ENCODE data around the gene TFDP3.

The TFDP3 gene

GRCh38 chrX:133213117-133213516 is 5.0 kb downstream of the TFDP3 start:
- Histone ChIP-seq H3K4me3 (ENCODE audit: low read length) (no peak overlapping the region), H3K27ac (ENCODE audit: low read length) (no peak overlapping the region), H4K20me1 (ENCODE audit: insufficient read depth, low read length) (no peaks in the 10 kb centered on the region), H2AFZ (ENCODE audit: low read depth, low read length) (no peak overlapping the region), H3K9ac (ENCODE audit: low read length) (no peak overlapping the region), H3K36me3 (replicated peaks; ENCODE audit: low read depth, low read length) (no peaks in the 10 kb centered on the region), H3K4me1 (ENCODE audit: low read length) (peaks cover 10% of the 10 kb centered on the region), H3K9me3 (ENCODE audit: insufficient read depth, low read length) (no peaks in the 10 kb centered on the region), H3K79me2 (ENCODE audit: low read length) (no peaks in the 10 kb centered on the region), H3K4me2 (ENCODE audit: low read length) (no peak overlapping the region), H3K27me3 (ENCODE audit: low read depth, low read length) (no peaks in the 10 kb centered on the region)
- TF ChIP-seq EZH2phosphoT487 (IDR thresholded peaks at IDR 0.05; ENCODE audit: low read depth), result no peak
- no peak for TF ChIP-seq CTCF (IDR thresholded peaks at IDR 0.05; ENCODE audit: low read depth, low read length)

- H3K27me3 ChIP-seq (ENCODE audit: low read depth, low read length), result no peaks in the 10 kb centered on the region
- H3K36me3 ChIP-seq (replicated peaks; ENCODE audit: low read depth, low read length), result no peaks in the 10 kb centered on the region
- H3K4me3 ChIP-seq (ENCODE audit: low read length), result no peak overlapping the region
- H3K9ac ChIP-seq (ENCODE audit: low read length), result no peak overlapping the region
- H2AFZ ChIP-seq (ENCODE audit: low read depth, low read length), result no peak overlapping the region
- H3K9me3 ChIP-seq (ENCODE audit: insufficient read depth, low read length), result no peaks in the 10 kb centered on the region
- H3K4me2 ChIP-seq (ENCODE audit: low read length), result no peak overlapping the region
- no peak overlapping the region for H3K27ac ChIP-seq (ENCODE audit: low read length)
- H3K4me1 ChIP-seq (ENCODE audit: low read length), result no peaks in the 10 kb centered on the region
- no peaks in the 10 kb centered on the region for H4K20me1 ChIP-seq (ENCODE audit: insufficient read depth, low read length)
- no peaks in the 10 kb centered on the region for H3K79me2 ChIP-seq (ENCODE audit: low read length)
- TF ChIP-seq EZH2phosphoT487 (IDR thresholded peaks at IDR 0.05; ENCODE audit: low read depth) (no peak), CTCF (IDR thresholded peaks at IDR 0.05; ENCODE audit: low read depth, low read length) (no peak)
Measured at GRCh38 chrX:133207751-133208150, 10.4 kb downstream of the TFDP3 start.

- H3K36me3 ChIP-seq (replicated peaks; ENCODE audit: low read depth, low read length), result no peaks in the 10 kb centered on the region
- H3K79me2 ChIP-seq (ENCODE audit: low read length), result no peaks in the 10 kb centered on the region
- H3K9me3 ChIP-seq (ENCODE audit: insufficient read depth, low read length), result no peaks in the 10 kb centered on the region
- no peaks in the 10 kb centered on the region for H3K4me1 ChIP-seq (ENCODE audit: low read length)
- no peaks in the 10 kb centered on the region for H3K27me3 ChIP-seq (ENCODE audit: low read depth, low read length)
- H4K20me1 ChIP-seq (ENCODE audit: insufficient read depth, low read length), result no peaks in the 10 kb centered on the region
- H3K4me2 ChIP-seq (ENCODE audit: low read length), result no peak overlapping the region
- no peak overlapping the region for H3K9ac ChIP-seq (ENCODE audit: low read length)
- H3K27ac ChIP-seq (ENCODE audit: low read length), result no peak overlapping the region
- no peak overlapping the region for H2AFZ ChIP-seq (ENCODE audit: low read depth, low read length)
- no peak overlapping the region for H3K4me3 ChIP-seq (ENCODE audit: low read length)
- no peak for TF ChIP-seq CTCF (IDR thresholded peaks at IDR 0.05; ENCODE audit: low read depth, low read length)
- TF ChIP-seq EZH2phosphoT487 (IDR thresholded peaks at IDR 0.05; ENCODE audit: low read depth), result no peak
Measured at GRCh38 chrX:133191739-133192039, 26.5 kb downstream of the TFDP3 start.

GRCh38 chrX:133190877-133191738 is 27.0 kb downstream of the TFDP3 start:
- Histone ChIP-seq H3K36me3 (replicated peaks; ENCODE audit: low read depth, low read length) (no peaks in the 10 kb centered on the region), H3K27ac (ENCODE audit: low read length) (no peak overlapping the region), H2AFZ (ENCODE audit: low read depth, low read length) (no peak overlapping the region), H3K4me3 (ENCODE audit: low read length) (no peak overlapping the region), H3K4me2 (ENCODE audit: low read length) (no peak overlapping the region), H4K20me1 (ENCODE audit: insufficient read depth, low read length) (no peaks in the 10 kb centered on the region), H3K4me1 (ENCODE audit: low read length) (no peaks in the 10 kb centered on the region), H3K9me3 (ENCODE audit: insufficient read depth, low read length) (no peaks in the 10 kb centered on the region), H3K27me3 (ENCODE audit: low read depth, low read length) (no peaks in the 10 kb centered on the region), H3K9ac (ENCODE audit: low read length) (no peak overlapping the region), H3K79me2 (ENCODE audit: low read length) (no peaks in the 10 kb centered on the region)
- TF ChIP-seq CTCF (IDR thresholded peaks at IDR 0.05; ENCODE audit: low read depth, low read length) (no peak), EZH2phosphoT487 (IDR thresholded peaks at IDR 0.05; ENCODE audit: low read depth) (no peak)

Measured in OCI-LY3 (cell line).